PFSK-1 (cell line): Measurements from ENCODE around the gene CFAP61.

ENCODE experiments used
- POLR2AphosphoS5 ChIP-seq: IDR thresholded peaks from 2 replicates; pipeline ENCODE4 v1.6.1; 2012; ENCODE audit warnings: low read depth, mild to moderate bottlenecking, control low read depth, low read length, moderate library complexity
- SIN3A ChIP-seq: IDR thresholded peaks from 2 replicates; pipeline ENCODE4 v1.6.1; 2012; ENCODE audit warnings: mild to moderate bottlenecking, low read length, moderate library complexity, borderline replicate concordance; ENCODE audit not compliant: insufficient read depth

- TF ChIP-seq SIN3A (no peak), POLR2AphosphoS5 (no peak)
Measured at GRCh38 chr20:20174089-20174835, 121.9 kb downstream of the CFAP61 start.
